Mesendoderm (in vitro differentiated cells): ENCODE data around the gene RNF220.

ENCODE experiments used
- DNase-seq: peaks from one replicate; pipeline ENCODE4 v3.0.0; 2013
- H2AK5ac ChIP-seq: 2 replicates; pipeline ENCODE4 v1.6.1; 2013; ENCODE audit warnings: low read length, inconsistent platforms
- H2BK120ac ChIP-seq: 2 replicates; pipeline ENCODE4 v1.6.1; 2013; ENCODE audit warnings: low read depth, mild to moderate bottlenecking, low read length, moderate library complexity, mixed read lengths
- H2BK15ac ChIP-seq: replicated peaks from 2 replicates; pipeline ENCODE4 v1.6.1; 2013; ENCODE audit warnings: low read depth, mild to moderate bottlenecking, moderate library complexity
- H2BK5ac ChIP-seq: 2 replicates; pipeline ENCODE4 v1.6.1; 2013; ENCODE audit warnings: low read length, inconsistent platforms
- H3K18ac ChIP-seq: 2 replicates; pipeline ENCODE4 v1.6.1; 2013; ENCODE audit warnings: mild to moderate bottlenecking, low read length, mixed read lengths
- H3K23ac ChIP-seq: one replicate; pipeline ENCODE4 v1.6.1; 2013; ENCODE audit warnings: low read length
- H3K27ac ChIP-seq: 2 replicates; pipeline ENCODE4 v1.5.1; 2013; ENCODE audit warnings: low read depth, mild to moderate bottlenecking, inconsistent platforms, low read length, moderate library complexity
- H3K27me3 ChIP-seq: 2 replicates; pipeline ENCODE4 v1.6.1; 2013; ENCODE audit warnings: low read length, control low read depth, mild to moderate bottlenecking, inconsistent platforms; ENCODE audit not compliant: insufficient read depth, poor library complexity
- H3K36me3 ChIP-seq: 2 replicates; pipeline ENCODE4 v1.6.1; 2013; ENCODE audit warnings: low read length, inconsistent platforms; ENCODE audit not compliant: control insufficient read depth, insufficient read depth
- H3K4ac ChIP-seq: one replicate; pipeline ENCODE4 v1.6.1; 2013; ENCODE audit warnings: low read depth, mild to moderate bottlenecking, low read length, moderate library complexity
- H3K4me1 ChIP-seq: 2 replicates; pipeline ENCODE4 v1.6.1; 2013; ENCODE audit warnings: low read depth, low read length, inconsistent platforms; ENCODE audit not compliant: control insufficient read depth
- H3K4me2 ChIP-seq: 2 replicates; pipeline ENCODE4 v1.6.1; 2013; ENCODE audit warnings: low read length
- H3K4me3 ChIP-seq: 2 replicates; pipeline ENCODE4 v1.5.1; 2013; ENCODE audit warnings: mild to moderate bottlenecking, low read length
- H3K56ac ChIP-seq: one replicate; pipeline ENCODE4 v1.6.1; 2013; ENCODE audit warnings: low read length
- H3K79me1 ChIP-seq: 2 replicates; pipeline ENCODE4 v1.6.1; 2013; ENCODE audit warnings: low read length, inconsistent platforms
- H3K79me2 ChIP-seq: 2 replicates; pipeline ENCODE4 v1.6.1; 2013; ENCODE audit warnings: mild to moderate bottlenecking, low read length; ENCODE audit not compliant: control insufficient read depth, insufficient read depth
- H3K9ac ChIP-seq: 2 replicates; pipeline ENCODE4 v1.6.1; 2013; ENCODE audit warnings: low read length, inconsistent platforms
- H4K5ac ChIP-seq: one replicate; pipeline ENCODE4 v1.6.1; 2013; ENCODE audit warnings: low read length
- H4K8ac ChIP-seq: one replicate; pipeline ENCODE4 v1.6.1; 2013; ENCODE audit warnings: low read depth, mild to moderate bottlenecking, control low read depth, low read length, moderate library complexity
- WGBS: extraction: QIAGEN DNeasy Blood & Tissue Kit; methylation state at CpG from one replicate; pipeline ENCODE4 v1.1.7; 2013; ENCODE audit warnings: low lambda C conversion rate, missing lambda C conversion rate; ENCODE audit not compliant: insufficient coverage; ENCODE audit errors: extremely low coverage; 5-methylcytosine and 5-hydroxymethylcytosine counted together

The RNF220 gene

DNA sequence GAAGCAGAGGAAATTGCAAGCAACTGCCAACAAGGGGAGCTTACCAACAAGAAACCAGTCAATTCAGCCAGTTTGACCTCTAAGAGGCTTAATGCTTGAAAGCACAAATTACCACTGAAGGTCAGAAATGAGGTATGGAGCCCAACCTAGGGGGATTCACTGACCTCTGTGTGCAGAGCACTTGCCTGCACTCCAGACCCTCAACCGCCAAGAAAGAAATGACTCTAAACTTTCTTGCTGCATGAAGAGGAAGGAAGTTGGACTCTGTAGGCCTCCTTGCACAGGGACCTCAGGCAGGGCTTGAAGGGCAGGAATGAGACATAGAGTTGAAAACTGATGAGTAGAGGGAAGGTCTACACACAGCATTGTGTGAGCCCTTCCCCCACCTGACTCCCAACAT is 279.5 kb downstream of the RNF220 start:
- H3K4me2 ChIP-seq, result no peak overlapping the region
- no peak overlapping the region for H2BK5ac ChIP-seq
- H3K4me3 ChIP-seq, result no peak overlapping the region
- H3K27ac ChIP-seq, result no peak overlapping the region
- no peak overlapping the region for H3K4ac ChIP-seq
- H3K79me2 ChIP-seq, result no peaks in the 10 kb centered on the region
- H2BK15ac ChIP-seq, result no peak overlapping the region
- H3K56ac ChIP-seq, result no peak overlapping the region
- H3K9ac ChIP-seq, result no peak overlapping the region
- no peaks in the 10 kb centered on the region for H3K27me3 ChIP-seq
- DNase-seq, result no peak
- H2AK5ac ChIP-seq, result no peak overlapping the region
- H4K8ac ChIP-seq, result no peak overlapping the region
- no peak overlapping the region for H4K5ac ChIP-seq
- H3K23ac ChIP-seq, result no peak overlapping the region
- no peak overlapping the region for H2BK120ac ChIP-seq
- H3K36me3 ChIP-seq, result no peaks in the 10 kb centered on the region
- no CpG with 5 or more reads among the region's 1 CpG for WGBS
- H3K4me1 ChIP-seq, result peaks cover 6% of the 10 kb centered on the region
- H3K18ac ChIP-seq, result no peak overlapping the region
- H3K79me1 ChIP-seq, result no peaks in the 10 kb centered on the region

GRCh38 chr1:44685218-44685617 is 280.2 kb downstream of the RNF220 start:
- Histone ChIP-seq H3K9ac (no peak overlapping the region), H3K56ac (no peak overlapping the region), H2AK5ac (no peak overlapping the region), H3K4me1 (peaks cover 6% of the 10 kb centered on the region), H2BK5ac (no peak overlapping the region), H2BK15ac (no peak overlapping the region), H3K4me2 (no peak overlapping the region), H3K4ac (no peak overlapping the region), H3K18ac (no peak overlapping the region), H3K27me3 (no peaks in the 10 kb centered on the region), H3K79me2 (no peaks in the 10 kb centered on the region), H3K23ac (no peak overlapping the region), H3K27ac (no peak overlapping the region), H4K8ac (no peak overlapping the region), H3K4me3 (no peak overlapping the region), H2BK120ac (no peak overlapping the region), H3K79me1 (no peaks in the 10 kb centered on the region), H4K5ac (no peak overlapping the region), H3K36me3 (no peaks in the 10 kb centered on the region)
- no CpG with 5 or more reads among the region's 4 CpGs for WGBS
- no peak for DNase-seq

- no peaks in the 10 kb centered on the region for H3K79me2 ChIP-seq
- no peak overlapping the region for H3K4me2 ChIP-seq
- H3K56ac ChIP-seq, result no peak overlapping the region
- no peak overlapping the region for H4K5ac ChIP-seq
- H3K4me3 ChIP-seq, result no peak overlapping the region
- H4K8ac ChIP-seq, result no peak overlapping the region
- H3K79me1 ChIP-seq, result no peaks in the 10 kb centered on the region
- H3K18ac ChIP-seq, result no peak overlapping the region
- H3K4ac ChIP-seq, result no peak overlapping the region
- H3K23ac ChIP-seq, result no peak overlapping the region
- no peaks in the 10 kb centered on the region for H3K27me3 ChIP-seq
- no peak overlapping the region for H3K27ac ChIP-seq
- no peak overlapping the region for H2AK5ac ChIP-seq
- no peak for DNase-seq
- no peak overlapping the region for H2BK15ac ChIP-seq
- no peaks in the 10 kb centered on the region for H3K36me3 ChIP-seq
- H3K9ac ChIP-seq, result no peak overlapping the region
- no peak overlapping the region for H2BK120ac ChIP-seq
- H3K4me1 ChIP-seq, result peaks cover 6% of the 10 kb centered on the region
- WGBS, result no CpG with 5 or more reads among the region's 8 CpGs
- no peak overlapping the region for H2BK5ac ChIP-seq
Measured at GRCh38 chr1:44685881-44686280, 280.8 kb downstream of the RNF220 start.

DNA sequence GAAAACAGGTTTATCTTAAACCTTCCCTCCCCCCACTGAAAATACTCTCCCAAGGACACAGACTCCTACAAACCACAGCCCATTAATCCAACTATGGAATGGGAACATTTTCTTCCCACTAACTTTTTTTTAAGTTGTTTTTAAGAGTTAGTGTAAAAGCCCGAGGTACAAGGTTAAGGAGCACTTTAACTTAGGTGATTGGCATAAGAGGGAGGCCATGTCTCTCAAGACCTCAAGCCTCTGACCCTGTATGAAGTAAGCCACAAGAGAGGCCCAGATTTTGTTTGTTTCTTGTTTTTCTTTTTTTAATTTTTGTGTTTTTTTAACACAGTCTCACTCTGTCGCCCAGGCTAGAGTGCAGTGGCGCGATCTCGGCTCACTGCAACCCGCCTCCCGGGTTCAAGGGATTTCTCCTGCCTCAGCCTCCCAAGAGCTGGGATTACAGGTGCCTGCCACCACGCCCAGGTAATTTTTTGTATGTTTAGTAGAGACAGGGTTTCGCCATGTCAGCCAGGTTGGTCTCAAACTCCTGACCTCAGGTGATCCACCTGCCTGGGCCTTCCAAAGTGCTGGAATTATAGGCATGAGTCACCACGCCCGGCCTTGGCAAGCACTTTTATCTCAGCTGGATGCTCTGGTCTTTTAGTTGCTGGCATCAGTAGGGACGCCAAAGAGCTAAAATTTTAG is 283.8 kb downstream of the RNF220 start:
- WGBS, result no CpG with 5 or more reads among the region's 12 CpGs

GRCh38 chr1:44689447-44689765 is 284.4 kb downstream of the RNF220 start:
- DNase-seq, result no peak
- no CpG with 5 or more reads among the region's 3 CpGs for WGBS
- no peak overlapping the region for H3K4ac ChIP-seq

More for the DNA sequence above, 283.8 kb downstream of the RNF220 start:
- Histone ChIP-seq H4K8ac (no peak overlapping the region), H2BK15ac (no peak overlapping the region), H3K4me1 (peaks cover 2% of the 10 kb centered on the region), H3K56ac (no peak overlapping the region), H3K36me3 (no peaks in the 10 kb centered on the region), H2BK120ac (no peak overlapping the region), H4K5ac (no peak overlapping the region), H3K79me1 (no peaks in the 10 kb centered on the region), H3K23ac (no peak overlapping the region), H3K4me3 (no peak overlapping the region), H3K79me2 (no peaks in the 10 kb centered on the region), H3K27me3 (no peaks in the 10 kb centered on the region), H3K4ac (no peak overlapping the region), H2AK5ac (no peak overlapping the region), H3K4me2 (no peak overlapping the region), H3K9ac (no peak overlapping the region), H3K18ac (no peak overlapping the region), H2BK5ac (no peak overlapping the region), H3K27ac (no peak overlapping the region)
- no peak for DNase-seq

DNA sequence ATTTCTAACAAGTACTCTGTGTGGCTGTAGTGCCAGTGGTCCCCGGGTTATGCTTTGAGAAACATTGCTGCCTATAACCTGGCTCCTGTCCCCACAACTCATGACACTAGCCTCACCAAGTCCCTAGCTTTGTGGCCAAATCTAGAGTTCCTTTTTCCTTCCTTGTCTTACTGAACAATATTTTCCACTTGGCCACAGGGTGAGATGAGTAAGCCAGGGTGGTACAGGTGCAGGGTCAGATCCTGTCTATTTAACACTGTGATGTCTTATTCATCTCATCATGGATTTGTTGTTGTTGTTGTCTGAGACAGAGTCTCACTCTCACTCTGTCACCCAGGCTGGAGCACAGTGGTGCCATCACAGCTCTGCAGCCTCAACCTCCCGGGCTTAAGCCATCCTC is 288.1 kb downstream of the RNF220 start:
- DNase-seq, result no peak
- no peak overlapping the region for H3K27ac ChIP-seq
- H3K4ac ChIP-seq, result no peak overlapping the region
- H3K4me1 ChIP-seq, result no peaks in the 10 kb centered on the region
- no peaks in the 10 kb centered on the region for H3K27me3 ChIP-seq
- no peaks in the 10 kb centered on the region for H3K79me2 ChIP-seq
- no peak overlapping the region for H2BK15ac ChIP-seq
- H3K4me3 ChIP-seq, result no peak overlapping the region
- no peak overlapping the region for H4K8ac ChIP-seq
- no peak overlapping the region for H2BK120ac ChIP-seq
- no peak overlapping the region for H2BK5ac ChIP-seq
- H3K9ac ChIP-seq, result no peak overlapping the region
- H3K79me1 ChIP-seq, result no peaks in the 10 kb centered on the region
- H3K18ac ChIP-seq, result no peak overlapping the region
- no peak overlapping the region for H2AK5ac ChIP-seq
- no CpG with 5 or more reads among the region's 2 CpGs for whole genome bisulfite sequencing
- no peak overlapping the region for H3K23ac ChIP-seq
- no peaks in the 10 kb centered on the region for H3K36me3 ChIP-seq
- no peak overlapping the region for H3K4me2 ChIP-seq
- no peak overlapping the region for H4K5ac ChIP-seq
- H3K56ac ChIP-seq, result no peak overlapping the region

More at GRCh38 chr1:44689447-44689765, 284.4 kb downstream of the RNF220 start:
- no peak overlapping the region for H3K56ac ChIP-seq
- H3K27me3 ChIP-seq, result no peaks in the 10 kb centered on the region
- H3K9ac ChIP-seq, result no peak overlapping the region
- H3K4me1 ChIP-seq, result peaks cover 2% of the 10 kb centered on the region
- H2BK5ac ChIP-seq, result no peak overlapping the region
- H3K4me3 ChIP-seq, result no peak overlapping the region
- no peak overlapping the region for H2AK5ac ChIP-seq
- H3K36me3 ChIP-seq, result no peaks in the 10 kb centered on the region
- no peak overlapping the region for H4K5ac ChIP-seq
- no peaks in the 10 kb centered on the region for H3K79me1 ChIP-seq
- H3K23ac ChIP-seq, result no peak overlapping the region
- H3K79me2 ChIP-seq, result no peaks in the 10 kb centered on the region
- no peak overlapping the region for H3K18ac ChIP-seq
- H3K27ac ChIP-seq, result no peak overlapping the region
- no peak overlapping the region for H3K4me2 ChIP-seq
- H2BK120ac ChIP-seq, result no peak overlapping the region
- H4K8ac ChIP-seq, result no peak overlapping the region
- H2BK15ac ChIP-seq, result no peak overlapping the region
